Spleen (tissue), 11 donors: ENCODE results near the gene ZNF580. TPM values are rescaled to one million over a fixed set of nuclear protein-coding genes. Genes with fewer than 3 reads are reported as not detected.

ENCODE experiments used
- DNase-seq: peaks from one replicate; pipeline ENCODE4 v3.0.0-alpha.2; 2020
- H3K27ac ChIP-seq, 8 donors: fragments of 200-600 bp; sonication (generic) in 7 of 8; 1 replicate in 4 of 8; 2 replicates in 4 of 8; pipeline versions ENCODE4 v1.5.0 to v1.8.0; 2016 to 2021; ENCODE audit warnings: inconsistent platforms in 4 of 8, mild to moderate bottlenecking in 4 of 8, moderate library complexity in 1 of 8
- H3K27me3 ChIP-seq, 7 donors: fragments of 200-600 bp; sonication (generic) in 6 of 7; replicated peaks in 1 of 7; 1 replicate in 4 of 7; 2 replicates in 3 of 7; pipeline versions ENCODE4 v1.5.0 to v1.8.0; 2016 to 2021; ENCODE audit warnings: inconsistent platforms in 3 of 7, mild to moderate bottlenecking in 1 of 7
- H3K36me3 ChIP-seq, 6 donors: fragments of 200-600 bp; sonication (generic) in 5 of 6; 1 replicate in 4 of 6; 2 replicates in 2 of 6; pipeline versions ENCODE4 v1.5.0 to v1.8.0; 2016 to 2021; ENCODE audit warnings: inconsistent platforms in 2 of 6
- H3K4me1 ChIP-seq, 6 donors: fragments of 200-600 bp; sonication (generic) in 5 of 6; 1 replicate in 3 of 6; 2 replicates in 3 of 6; pipeline versions ENCODE4 v1.5.0 to v1.8.0; 2016 to 2021; ENCODE audit warnings: inconsistent platforms in 3 of 6
- H3K4me3 ChIP-seq, 8 donors: fragments of 200-600 bp; sonication (generic) in 7 of 8; 1 replicate in 4 of 8; 2 replicates in 4 of 8; pipeline versions ENCODE4 v1.5.0 to v1.8.0; 2016 to 2021; ENCODE audit warnings: inconsistent platforms in 4 of 8, mild to moderate bottlenecking in 4 of 8, moderate library complexity in 2 of 8
- H3K9me3 ChIP-seq, 8 donors: fragments of 200-600 bp; sonication (generic) in 7 of 8; 1 replicate in 4 of 8; 2 replicates in 4 of 8; pipeline versions ENCODE4 v1.5.0 to v1.8.0; 2016 to 2021; ENCODE audit warnings: inconsistent platforms in 4 of 8
- CTCF ChIP-seq, 11 experiments: fragments of 200-600 bp in 7 of 11; fragments of 450-650 bp in 4 of 11; sonication (generic) in 4 of 11; IDR thresholded peaks in 8 of 11; conservative IDR thresholded peaks in 3 of 11; 1 replicate in 7 of 11; 2 replicates in 4 of 11; pipeline versions ENCODE4 v1.4.0 to v1.8.0; 2016 to 2021; ENCODE audit warnings: antibody characterized with exemption in 11 of 11, inconsistent platforms in 4 of 11, mild to moderate bottlenecking in 1 of 11
- POLR2A ChIP-seq, 3 donors: fragments of 450-650 bp; IDR thresholded peaks; one replicate each; pipeline ENCODE4 v1.5.1; 2017; ENCODE audit warnings: antibody characterized with exemption in 3 of 3, mild to moderate bottlenecking in 1 of 3
- POLR2AphosphoS5 ChIP-seq, 3 donors: sonication (generic); formaldehyde crosslinking; IDR thresholded peaks; one replicate each; pipeline ENCODE4 v1.5.1; 2017; ENCODE audit warnings: antibody characterized with exemption in 3 of 3
- WGBS, 5 donors: extraction: QIAGEN DNeasy Blood & Tissue Kit in 3 of 5; methylation state at CpG; one replicate each; pipeline versions ENCODE4 v1.1.5 to v1.1.7; 2013 to 2018; 5-methylcytosine and 5-hydroxymethylcytosine counted together
- intact Hi-C: fragments of 100-400 bp; cut with DNase I; formaldehyde crosslinking; loops from one replicate; pipeline ENCODE4 v1.15.0; 2023; ENCODE audit warnings: low total_unique reads
- polyA plus RNA-seq, 3 donors: library from polyadenylated mRNA; stranded (reverse); fragments of 200-250 nt; gene quantifications; one replicate each; pipeline ENCODE4 v1.2.1, GENCODE V29; 2013
- total RNA-seq, 7 donors: library from RNA; depleted of rRNA in 3 of 7; stranded (reverse); fragments of >200 nt in 3 of 7; fragmentation: NEBNext Ultra II Directional in 4 of 7; extraction: Animal tissue kit (Norgen Biotek cat#: 25700) in 4 of 7; gene quantifications; one replicate each; pipeline versions ENCODE4 v1.1.0 to v1.2.1, GENCODE V29; 2016 to 2021
- donor health status: healthy with polysubstance abuse.
- donor health status: DM: no; HTN: no; CAD: no; lungs with moderate emphysema.
- donor health status: DM: no; HTN: no; CAD: no.
- donor health status: Bipolar disorder and iron deficiency.
- donor health status: healthy.
- donor health status: DM: no; HTN: no; CAD: no.
- donor health status: DM: yes; HTN: yes; CAD: no.

ZNF580 gene
- total and polyA plus RNA-seq, 10 donors = 18.9 to 58.7 (median 32.5) TPM

DNA sequence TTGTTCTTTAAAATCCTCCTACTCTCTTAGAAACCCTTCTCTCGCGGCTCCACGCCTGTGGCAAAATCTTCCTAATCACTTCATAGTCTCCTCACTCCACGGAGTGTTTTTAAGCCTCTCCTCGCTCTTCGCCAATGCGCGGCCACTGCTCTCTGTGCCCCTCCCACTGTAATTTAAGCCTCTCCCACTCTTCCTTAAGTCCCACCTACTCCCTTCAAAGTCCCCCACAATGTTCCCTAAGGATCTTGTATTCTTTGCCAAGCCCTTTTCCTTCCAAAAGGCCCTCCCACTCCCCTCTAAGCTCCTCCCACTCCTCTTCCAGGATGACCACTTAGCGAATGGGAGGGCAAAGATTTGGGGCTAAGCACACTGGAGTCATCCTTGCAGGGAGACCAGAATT is 42.8 kb upstream of the ZNF580 start:
- peaks cover 0 to 4% (median 0%) of the 10 kb centered on the region in 8 donors for H3K9me3 ChIP-seq
- no peak overlapping the region for H3K4me3 ChIP-seq
- H3K27ac ChIP-seq = peak overlapping the region in 4 of 8 donors; percentile 95 to 99 (median 98)
- WGBS, 5 donors = 88 to 96% (median 93%) methylated on average over 9 of the region's 9 CpGs
- DNase-seq = peak; percentile 73
- no peak for TF ChIP-seq POLR2A (IDR thresholded peaks at IDR 0.05)
- TF ChIP-seq CTCF (IDR thresholded peaks at IDR 0.05 in 8 of 11, conservative IDR thresholded peaks at IDR 0.05 in 3 of 11) = no peak
- TF ChIP-seq POLR2AphosphoS5 (IDR thresholded peaks at IDR 0.05) = no peak
- no peaks in the 10 kb centered on the region for H3K27me3 ChIP-seq
- intact Hi-C loops = no loop called here
- H3K4me1 ChIP-seq = peaks cover 5 to 39% (median 26%) of the 10 kb centered on the region in 6 donors
- peaks cover 0 to 58% (median 35%) of the 10 kb centered on the region in 6 donors for H3K36me3 ChIP-seq

DNA sequence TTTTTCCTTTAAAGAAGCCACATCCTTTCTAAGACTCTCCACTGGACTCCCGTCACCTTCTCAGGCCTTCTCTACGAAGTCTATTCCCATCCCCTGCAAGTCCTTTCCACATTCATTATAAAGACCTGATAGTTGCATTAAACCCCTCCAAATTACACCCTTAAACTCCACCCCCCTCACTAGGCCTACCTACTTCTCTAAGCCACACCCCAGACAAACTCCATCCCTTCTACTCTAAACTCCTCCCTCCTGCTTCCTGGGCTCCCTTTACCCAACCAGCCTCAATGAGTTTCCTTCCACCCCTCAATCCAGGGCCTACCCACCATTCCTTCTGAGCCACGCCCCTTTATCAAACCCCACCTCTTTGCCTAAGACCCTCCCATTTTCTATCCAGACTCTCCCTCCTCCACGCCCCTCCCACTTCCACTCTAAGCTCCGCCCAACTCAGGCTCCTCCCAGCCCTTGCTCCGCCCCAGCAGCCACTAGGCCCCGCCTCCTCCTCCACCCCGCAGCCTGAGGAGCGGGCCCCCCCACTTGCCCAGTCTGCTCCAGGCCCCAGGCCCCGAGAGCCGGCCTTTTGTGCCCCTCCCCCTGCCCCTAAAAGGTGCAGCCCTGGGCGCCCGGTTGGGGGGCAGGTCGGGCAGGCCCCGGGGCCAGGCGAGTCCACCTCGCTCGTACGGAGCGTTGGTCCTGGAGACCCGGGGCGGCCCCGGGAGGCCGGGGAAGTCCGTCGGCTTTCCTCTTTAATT is 41.9 kb upstream of the ZNF580 start:
- peaks cover 0 to 50% (median 28%) of the 10 kb centered on the region in 6 donors for H3K36me3 ChIP-seq
- H3K27ac ChIP-seq = peak overlapping the region; percentile 92 to 99 (median 97)
- 6 to 8% (median 7%) methylated on average over 24 to 26 of the region's 26 CpGs for WGBS, 5 donors
- no peaks in the 10 kb centered on the region for H3K27me3 ChIP-seq
- peak overlapping the region; percentile 41 to 88 (median 81) for H3K4me3 ChIP-seq
- TF ChIP-seq CTCF (IDR thresholded peaks at IDR 0.05 in 8 of 11, conservative IDR thresholded peaks at IDR 0.05 in 3 of 11) (peak in 1 of 11 experiments; percentile 3), POLR2AphosphoS5 (IDR thresholded peaks at IDR 0.05) (peak in 1 of 3 donors; percentile 82), POLR2A (IDR thresholded peaks at IDR 0.05) (no peak)
- peaks cover 5 to 47% (median 31%) of the 10 kb centered on the region in 6 donors for H3K4me1 ChIP-seq
- peaks cover 0 to 4% (median 0%) of the 10 kb centered on the region in 8 donors for H3K9me3 ChIP-seq
- DNase-seq = peak; percentile 97
- intact Hi-C loops = no loop called here

DNA sequence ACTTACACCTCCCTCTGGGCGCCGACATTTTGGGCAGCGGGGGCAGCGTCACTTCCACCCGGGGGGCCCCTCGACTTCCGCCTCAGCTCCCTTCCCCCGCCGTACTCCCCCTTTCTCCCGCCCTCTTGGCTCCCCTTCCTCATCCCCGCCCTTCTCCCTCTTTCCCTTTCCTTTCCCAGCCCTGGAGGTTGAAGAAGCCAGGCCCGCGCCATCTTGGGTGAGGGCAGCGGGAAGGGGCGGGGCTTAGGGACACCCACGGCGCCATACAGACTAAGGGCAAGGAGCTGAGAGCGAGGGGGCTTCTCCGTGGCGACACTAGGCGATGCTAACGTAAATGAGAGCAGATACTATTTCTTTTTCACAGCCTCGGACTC is 41.3 kb upstream of the ZNF580 start, which contains the start of gene FIZ1:
FIZ1 (minus strand) TSS at position 50 of the 374 bp plus-strand sequence. CDS start 1,652 bp downstream, outside the sequence.
- DNase-seq = peak; percentile 96
- Histone ChIP-seq H3K36me3 (peaks cover 0 to 47% (median 26%) of the 10 kb centered on the region in 6 donors), H3K4me1 (peaks cover 5 to 53% (median 37%) of the 10 kb centered on the region in 6 donors), H3K9me3 (peaks cover 0 to 4% (median 0%) of the 10 kb centered on the region in 8 donors), H3K27ac (peak within 1 kb of the TSS; percentile 92 to 99 (median 97)), H3K4me3 (peak within 1 kb of the TSS; percentile 41 to 88 (median 81)), H3K27me3 (no peaks in the 10 kb centered on the region)
- intact Hi-C loops = no loop called here
- TF ChIP-seq CTCF (IDR thresholded peaks at IDR 0.05 in 8 of 11, conservative IDR thresholded peaks at IDR 0.05 in 3 of 11) = peak in 3 of 11 experiments; percentile 3 to 28 (median 7)
- peak; percentile 84 to 93 (median 86) for TF ChIP-seq POLR2AphosphoS5 (IDR thresholded peaks at IDR 0.05)
- no peak for TF ChIP-seq POLR2A (IDR thresholded peaks at IDR 0.05)
- 0 to 1% (median 0%) methylated on average over 22 to 23 of the region's 23 CpGs for WGBS, 5 donors
